Activated CD4-positive, alpha-beta T cell treated with anti-CD3 and anti-CD28 coated beads, Interleukin-2, Interleukin-4, amounts not matched to agents 100 ng/mL and 50 ng/mL, durations not matched to agents 16 hours and 8 hours (primary cell): ENCODE results near the gene KCND1.
"Not testable (repeated sequence)": the region's sequence is repeated elsewhere in the genome, so short reads cannot be mapped to it uniquely, and the experiment has no call there.

Experiments used
- DNase-seq: peaks from one replicate; pipeline ENCODE4 v3.0.0-alpha.2; 2020; ENCODE audit warnings: low spot score

Gene KCND1

DNA sequence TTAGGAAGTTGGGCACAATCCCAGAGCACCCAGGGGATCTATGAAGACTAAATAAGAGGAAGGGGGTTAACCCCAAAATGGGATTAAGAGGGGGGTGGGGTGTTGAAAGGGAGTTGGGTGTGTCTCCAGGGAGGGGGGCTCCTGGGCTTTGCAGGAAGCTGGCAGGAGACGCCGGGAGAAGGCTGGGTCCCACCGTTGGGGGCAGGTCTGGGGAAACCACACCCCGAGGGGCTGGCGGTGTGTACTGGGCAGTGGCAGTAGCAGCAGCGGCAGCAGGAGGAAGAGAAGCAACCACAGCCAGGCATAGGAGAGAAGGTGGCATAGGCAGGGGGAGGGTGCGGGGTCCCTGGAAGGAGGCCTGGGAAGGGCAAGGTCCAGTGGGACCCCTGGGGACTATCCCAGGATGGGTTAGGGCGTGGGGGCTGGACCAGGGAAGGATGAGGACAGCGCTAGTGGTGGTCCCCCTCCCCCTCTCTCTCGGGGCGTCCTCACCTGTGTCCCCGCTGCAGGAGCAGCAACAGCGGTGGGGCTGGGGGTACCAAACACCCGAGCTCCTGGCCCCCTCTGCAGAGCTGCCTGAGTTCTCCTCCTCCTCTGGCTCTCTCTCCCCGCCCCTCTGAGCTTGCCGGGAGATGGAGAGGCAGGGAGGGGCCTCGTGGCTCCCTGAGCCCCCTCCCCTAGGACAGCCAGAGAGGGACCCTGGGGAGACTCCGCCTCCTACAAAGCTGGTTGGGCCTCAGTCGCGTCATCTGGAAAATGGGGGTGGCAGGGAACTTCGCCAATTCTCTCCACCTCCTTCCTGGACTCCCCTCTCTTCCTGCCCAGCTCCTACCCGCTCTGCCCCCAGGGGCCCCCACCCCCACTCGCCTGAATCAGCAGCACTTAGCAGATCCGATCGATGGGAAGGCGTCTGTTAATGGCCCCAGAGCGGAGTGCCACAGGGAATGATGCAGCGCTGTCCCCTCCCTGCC lies at the start of gene KCND1:
Gene KCND1 (minus strand): TSS at position 596 of the 971 bp plus-strand sequence. CDS start 1,573 bp downstream, outside the sequence.
- DNase-seq, result no peak

DNA sequence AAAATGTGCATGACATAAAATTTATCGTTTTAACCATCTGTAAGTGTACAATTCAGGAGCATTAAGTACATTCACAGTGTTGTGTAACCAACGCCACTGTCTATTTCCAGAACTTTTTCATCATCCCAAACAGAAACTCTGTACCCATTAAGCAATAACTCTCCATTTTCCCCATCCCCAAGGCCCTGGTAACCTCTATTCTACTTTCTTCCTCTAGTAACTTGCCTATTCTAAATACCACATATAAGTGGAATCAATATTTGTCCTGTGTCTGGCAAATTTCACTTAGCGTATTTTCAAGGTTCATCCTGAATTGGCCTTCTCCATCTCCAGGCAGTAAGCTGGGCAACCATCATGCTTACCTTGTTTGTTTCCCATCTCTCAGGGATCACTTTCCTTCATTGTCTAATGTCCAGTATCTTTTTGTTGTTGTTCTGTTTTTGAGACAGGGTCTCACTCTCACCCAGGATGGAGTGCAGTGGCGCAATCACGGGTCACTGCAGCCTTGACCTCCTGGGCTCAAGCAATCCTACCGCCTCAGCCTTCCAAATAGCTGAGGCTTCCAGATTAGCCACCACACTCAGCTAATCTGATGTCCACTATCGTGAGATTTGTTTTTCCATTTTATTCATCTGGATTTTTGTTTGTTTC lies 48.1 kb upstream of the KCND1 start:
- DNase-seq, result no peak

GRCh38 chrX:49019050-49019449 lies 47.4 kb upstream of the KCND1 start:
- no peak for DNase-seq

- DNase-seq, result no peak
Measured at GRCh38 chrX:49003696-49004095, 32.1 kb upstream of the KCND1 start.

DNA sequence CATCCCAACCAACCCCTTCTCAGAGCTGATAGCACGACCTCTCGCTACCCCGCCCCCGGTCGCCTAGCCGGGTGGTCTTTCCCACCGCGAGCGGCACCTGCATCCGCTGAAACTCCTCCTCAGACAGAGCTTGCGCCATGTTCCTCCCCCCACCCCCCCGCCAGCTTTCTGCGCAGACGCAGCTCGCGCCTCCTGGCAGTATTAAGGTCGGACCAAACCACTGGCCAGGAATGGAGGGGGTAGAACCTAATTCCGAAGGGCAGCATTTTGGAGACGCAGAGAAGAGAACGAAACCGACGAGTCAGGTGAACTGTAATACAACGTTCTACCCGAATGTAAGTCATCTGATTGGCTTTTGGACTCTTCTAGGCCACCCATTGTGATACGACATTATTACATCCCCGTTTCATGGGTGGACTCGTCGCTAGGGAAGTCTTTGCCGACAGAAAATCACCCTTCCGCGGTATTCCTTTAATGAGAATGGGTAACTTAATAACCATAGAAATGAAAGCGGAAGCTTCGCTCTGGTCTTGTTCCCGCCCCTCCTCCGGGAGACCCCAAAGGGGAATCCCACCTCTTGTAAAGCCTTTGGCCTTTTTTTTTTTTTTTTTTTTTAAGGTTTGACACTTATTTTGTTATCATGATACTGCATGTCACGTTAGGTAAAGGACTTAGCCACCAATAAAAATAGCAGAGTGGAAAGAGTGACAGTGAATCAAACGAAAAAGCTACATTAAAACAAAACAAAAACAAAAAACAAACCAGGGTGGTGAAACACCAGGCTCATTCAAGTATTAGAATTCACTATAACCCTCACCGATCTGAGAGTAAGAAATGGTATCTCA lies 30.7 kb upstream of the KCND1 start, which contains the start of gene GRIPAP1:
Gene GRIPAP1 (minus strand): TSS at position 174 of the 845 bp plus-strand sequence. CDS start 35 bp downstream, at position 139.
- peak; percentile 83 for DNase-seq

- peak; percentile 42 for DNase-seq
Measured at GRCh38 chrX:49001521-49002090, 30.0 kb upstream of the KCND1 start.

DNA sequence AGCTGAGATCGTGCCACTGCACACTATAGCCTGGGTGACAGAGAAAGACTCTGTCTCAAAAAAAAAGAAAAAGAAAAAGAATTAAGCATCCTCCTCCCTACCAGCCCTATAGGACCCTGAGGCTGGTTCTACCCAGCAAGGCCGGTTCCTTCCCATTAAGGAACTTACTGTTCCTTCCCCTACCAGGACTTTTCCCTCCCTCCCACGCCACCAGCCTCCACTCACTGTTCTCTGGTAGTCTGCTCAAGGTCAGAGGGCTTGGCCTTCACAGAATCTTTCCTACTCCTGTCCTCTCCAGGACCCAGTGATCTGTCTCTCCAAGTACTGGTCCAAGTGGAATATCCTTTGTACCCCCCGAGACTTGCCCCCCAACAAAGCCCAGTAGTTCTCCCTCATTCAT lies 29.0 kb upstream of the KCND1 start:
- DNase-seq, result no peak

DNA sequence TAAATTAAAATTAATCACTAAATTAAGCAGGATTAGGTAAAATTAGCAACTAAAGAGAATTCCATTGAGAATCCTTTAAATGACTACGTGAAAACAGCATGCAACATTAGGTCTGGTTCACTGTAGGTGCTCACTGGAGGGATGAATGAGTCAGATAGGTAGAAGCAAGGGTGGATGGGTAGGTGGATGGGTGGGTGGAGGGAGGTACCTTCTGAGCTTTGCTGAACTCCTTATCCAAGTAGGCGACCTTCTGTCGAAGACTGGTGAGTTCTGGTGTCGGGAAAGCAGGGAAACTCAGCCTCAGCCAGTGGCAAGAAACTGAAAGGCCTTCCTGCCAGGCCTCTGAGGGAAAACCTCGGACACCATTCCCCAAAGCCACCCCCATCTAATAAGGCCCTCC lies 27.4 kb upstream of the KCND1 start:
- DNase-seq, result peak; percentile 16

DNA sequence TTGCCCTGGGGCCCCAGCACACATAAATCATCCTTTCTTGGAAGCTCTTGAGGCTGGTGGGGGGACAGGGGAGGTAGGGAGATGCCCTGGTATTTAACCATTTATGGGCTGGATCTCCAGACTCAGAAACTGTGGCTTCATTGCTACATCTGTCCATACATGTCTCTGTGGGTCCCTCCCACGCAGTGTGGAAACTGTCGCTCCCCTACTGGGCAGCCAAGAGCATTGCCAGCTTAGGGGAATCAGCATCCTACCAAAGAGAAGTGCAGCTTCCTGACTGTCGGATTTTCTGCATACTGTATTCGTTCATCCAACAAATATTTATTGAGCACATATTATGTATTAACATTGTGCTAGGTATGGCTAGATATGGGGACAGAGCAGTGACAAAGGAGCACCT lies 26.7 kb upstream of the KCND1 start:
- DNase-seq, result no peak

- no peak for DNase-seq
Measured at GRCh38 chrX:48997865-48998264, 26.2 kb upstream of the KCND1 start.

DNA sequence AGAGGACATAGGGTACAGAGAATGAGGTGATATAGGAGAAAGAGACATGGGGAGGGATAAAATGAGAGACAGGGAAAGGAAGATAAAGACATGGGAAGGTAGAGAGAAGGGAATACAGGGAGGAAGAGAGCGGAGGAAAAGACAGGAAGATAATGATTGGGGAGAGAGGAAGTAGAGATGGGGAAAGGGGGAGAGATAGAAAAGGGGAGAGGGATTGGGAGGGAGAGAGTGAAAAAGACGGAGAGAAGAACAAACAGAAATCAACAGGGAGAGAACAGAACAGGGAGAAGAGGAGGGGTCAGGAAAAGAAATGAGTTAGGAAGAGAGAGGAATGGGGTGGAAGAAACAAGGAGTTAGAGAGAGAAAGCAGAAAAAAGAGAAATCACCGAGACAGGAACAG lies 25.8 kb upstream of the KCND1 start:
- DNase-seq, result no peak

GRCh38 chrX:48996969-48997368 lies 25.3 kb upstream of the KCND1 start:
- DNase-seq, result no peak

DNA sequence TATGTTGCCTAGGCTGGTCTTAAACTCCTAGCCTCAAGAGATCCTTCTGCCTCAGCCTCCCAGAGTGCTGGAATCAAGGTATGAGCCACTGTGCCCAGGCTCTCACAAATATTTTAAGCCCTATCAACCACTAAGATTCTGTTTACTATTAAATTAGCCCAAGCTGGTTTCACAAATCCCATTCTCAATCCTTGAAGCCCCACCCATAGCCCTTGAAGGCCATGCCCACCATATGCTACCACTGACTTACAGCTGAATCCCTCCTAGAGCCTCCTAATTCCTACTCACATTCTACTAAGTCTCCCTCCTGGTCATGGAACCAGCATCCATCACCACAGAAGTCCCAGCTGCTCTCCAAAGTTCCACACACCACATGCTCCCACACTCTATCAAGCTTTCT lies 20.7 kb upstream of the KCND1 start:
- DNase-seq, result no peak

DNA sequence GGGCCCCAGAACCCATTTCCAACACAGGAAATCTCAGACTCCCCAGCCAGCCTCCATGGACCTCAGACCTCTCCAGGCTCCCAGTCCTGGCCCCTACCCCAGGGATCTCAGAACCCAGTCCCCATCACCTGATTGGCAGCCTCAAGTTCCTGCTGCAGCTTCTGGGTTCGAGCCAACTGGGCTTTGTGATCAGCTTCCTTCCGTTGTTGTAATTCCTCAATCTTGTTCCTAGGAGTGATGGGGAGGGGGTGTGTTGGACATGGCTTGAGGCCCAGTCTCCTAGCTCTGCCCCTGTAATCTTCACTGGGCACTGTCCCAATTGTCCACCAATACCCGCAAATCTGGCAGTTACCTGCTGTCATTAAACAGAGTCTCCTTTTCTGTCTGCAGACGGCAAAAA lies 17.8 kb upstream of the KCND1 start:
- DNase-seq, result no peak

- no peak for DNase-seq
Measured at GRCh38 chrX:48983896-48984295, 12.3 kb upstream of the KCND1 start.

GRCh38 chrX:48983081-48983480 lies 11.4 kb upstream of the KCND1 start:
- DNase-seq, result no peak

GRCh38 chrX:48981178-48981577 lies 9.5 kb upstream of the KCND1 start:
- DNase-seq, result no peak

DNA sequence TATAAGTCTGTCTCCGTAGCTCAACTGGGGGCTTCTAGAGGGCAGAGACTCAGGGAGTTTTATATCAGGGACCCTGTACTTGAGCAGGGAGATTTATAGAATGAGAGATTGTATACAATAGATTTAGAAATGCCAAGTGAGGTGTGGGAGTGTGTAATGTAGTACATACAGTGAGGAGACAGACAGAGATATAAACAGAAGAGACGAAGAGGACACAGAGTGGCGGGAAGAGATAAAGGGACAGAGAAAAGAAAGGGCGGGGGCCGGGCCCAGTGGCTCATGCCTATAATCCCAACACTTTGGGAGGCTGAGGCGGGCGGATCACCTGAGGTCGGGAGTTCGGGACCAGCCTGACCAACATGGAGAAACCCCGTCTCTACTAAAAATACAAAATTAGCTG lies 8.7 kb upstream of the KCND1 start:
- not testable (repeated sequence) for DNase-seq

DNA sequence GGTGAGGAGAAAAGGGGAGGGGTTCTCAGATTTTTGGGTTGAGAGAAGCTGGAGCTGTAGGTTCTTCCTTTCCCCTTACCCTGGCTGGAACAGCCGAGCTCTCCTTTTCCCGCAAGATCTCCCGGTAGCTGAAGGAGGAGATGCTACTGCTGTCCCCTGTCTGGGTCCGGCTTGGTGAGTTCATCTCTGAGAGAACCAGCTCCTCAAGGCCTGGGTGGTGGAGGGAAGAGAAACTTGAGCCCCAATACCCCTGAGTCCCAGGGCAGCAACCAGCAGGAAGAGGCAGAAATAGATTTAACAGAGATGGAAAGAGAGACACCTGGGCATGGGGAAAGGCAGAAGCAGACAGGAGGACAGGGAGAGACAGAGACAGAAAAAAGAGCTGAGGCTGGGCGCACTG lies 6.6 kb upstream of the KCND1 start:
- no peak for DNase-seq

GRCh38 chrX:48976086-48976485 lies 4.4 kb upstream of the KCND1 start:
- no peak for DNase-seq

- DNase-seq, result no peak
Measured at GRCh38 chrX:48975541-48975940, 3.9 kb upstream of the KCND1 start.

DNA sequence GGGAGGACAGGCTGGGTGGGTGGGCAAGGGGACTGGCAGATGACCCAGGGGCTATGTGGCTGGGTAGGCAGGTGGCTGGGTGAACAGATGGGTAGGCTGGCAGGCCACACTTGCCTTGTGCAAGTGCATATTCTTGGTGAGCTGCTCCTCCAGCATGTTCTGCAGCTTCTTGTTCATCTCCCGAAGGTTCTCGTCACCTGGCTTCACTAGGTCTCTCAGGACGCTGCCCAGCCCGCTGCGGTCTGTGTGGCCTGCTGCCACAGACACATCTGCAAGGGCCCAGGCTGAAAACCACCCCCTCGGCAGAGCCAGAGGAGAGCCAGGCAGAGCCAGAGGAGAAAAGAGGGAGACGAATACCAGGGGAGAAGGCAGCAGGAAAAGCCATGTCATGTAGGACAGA lies 3.4 kb upstream of the KCND1 start:
- no peak for DNase-seq
